ENCODE data around the gene JAKMIP2. TPM values are rescaled to one million over a fixed set of nuclear protein-coding genes. Genes with fewer than 3 reads are reported as not detected.

Gene JAKMIP2
- polyA plus RNA-seq, 1 experiment, result not detected

DNA sequence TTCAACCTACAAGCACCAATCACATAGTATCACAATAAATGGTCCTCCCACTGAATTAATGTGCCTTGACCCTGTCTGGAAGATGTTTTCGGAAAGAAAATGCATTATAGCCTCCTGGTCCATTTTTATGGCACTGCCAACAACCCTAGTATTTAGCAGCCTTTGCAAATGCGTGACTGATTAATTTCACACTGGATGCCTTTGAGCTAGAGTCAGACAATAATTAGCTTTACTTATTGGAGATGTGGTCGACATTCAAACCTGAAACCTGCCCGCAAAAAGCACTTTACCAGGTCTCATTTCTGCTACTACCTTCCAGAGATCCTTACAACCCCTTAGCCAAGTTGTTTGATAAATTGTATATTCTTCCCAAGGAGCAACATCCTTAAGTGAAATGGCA lies 153.3 kb downstream of the JAKMIP2 start:
- H3K4me3 ChIP-seq (ENCODE audit: low read depth, low read length), result no peak overlapping the region

DNA sequence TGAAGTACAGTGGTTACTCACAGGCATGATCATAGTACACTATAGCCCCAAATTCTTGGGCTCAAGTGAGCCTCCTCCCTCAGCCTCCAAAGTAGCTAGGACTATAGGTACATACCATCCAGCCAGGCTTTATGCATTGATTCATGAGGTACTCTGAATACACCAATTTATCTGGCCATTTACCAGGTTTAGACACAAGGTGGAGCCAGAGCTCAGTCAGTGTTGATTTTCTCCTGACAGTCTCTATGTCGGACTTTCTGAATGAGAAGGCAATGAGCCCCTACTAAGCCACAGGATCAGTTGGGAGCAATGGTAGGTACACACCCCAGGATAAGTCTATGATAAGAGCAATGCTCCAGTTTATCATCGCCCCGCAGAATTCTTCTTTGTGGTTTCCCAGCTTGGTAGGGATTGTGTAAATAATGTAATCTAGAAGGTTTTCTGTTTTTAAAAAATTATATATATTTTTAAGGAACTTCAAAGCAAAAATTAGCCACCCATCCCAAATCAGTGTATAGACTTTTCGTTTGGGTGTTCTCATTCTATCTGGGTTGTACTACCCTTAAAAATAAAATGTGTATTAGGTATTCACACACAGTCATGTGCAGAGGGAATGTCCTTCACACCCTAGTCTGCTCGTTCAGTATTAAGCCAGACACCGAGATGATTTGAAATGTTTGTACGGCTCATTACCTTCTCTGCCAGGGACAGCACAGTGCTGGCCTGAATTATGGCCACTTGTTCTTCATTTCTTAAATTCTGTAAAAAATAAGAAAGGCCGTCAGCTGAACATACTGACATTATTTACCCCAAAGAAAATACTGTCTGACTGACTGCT lies 154.3 kb downstream of the JAKMIP2 start:
- TF ChIP-seq, protein P1, sequence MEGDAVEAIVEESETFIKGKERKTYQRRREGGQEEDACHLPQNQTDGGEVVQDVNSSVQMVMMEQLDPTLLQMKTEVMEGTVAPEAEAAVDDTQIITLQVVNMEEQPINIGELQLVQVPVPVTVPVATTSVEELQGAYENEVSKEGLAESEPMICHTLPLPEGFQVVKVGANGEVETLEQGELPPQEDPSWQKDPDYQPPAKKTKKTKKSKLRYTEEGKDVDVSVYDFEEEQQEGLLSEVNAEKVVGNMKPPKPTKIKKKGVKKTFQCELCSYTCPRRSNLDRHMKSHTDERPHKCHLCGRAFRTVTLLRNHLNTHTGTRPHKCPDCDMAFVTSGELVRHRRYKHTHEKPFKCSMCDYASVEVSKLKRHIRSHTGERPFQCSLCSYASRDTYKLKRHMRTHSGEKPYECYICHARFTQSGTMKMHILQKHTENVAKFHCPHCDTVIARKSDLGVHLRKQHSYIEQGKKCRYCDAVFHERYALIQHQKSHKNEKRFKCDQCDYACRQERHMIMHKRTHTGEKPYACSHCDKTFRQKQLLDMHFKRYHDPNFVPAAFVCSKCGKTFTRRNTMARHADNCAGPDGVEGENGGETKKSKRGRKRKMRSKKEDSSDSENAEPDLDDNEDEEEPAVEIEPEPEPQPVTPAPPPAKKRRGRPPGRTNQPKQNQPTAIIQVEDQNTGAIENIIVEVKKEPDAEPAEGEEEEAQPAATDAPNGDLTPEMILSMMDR (IDR thresholded peaks at IDR 0.05; ENCODE audit: insufficient read depth, low read depth, low read length), result peak; percentile 83
- POLR2A ChIA-PET, result no interaction called here
- CTCF ChIA-PET, result interaction anchor here (0.6 to 4.1 kb wide), 21 partner anchors 8 to 862 kb away, joined by 3 to 79 read pairs (median 3); no protein-coding TSS in a partner anchor

More for the DNA sequence above, 153.3 kb downstream of the JAKMIP2 start:
- CTCF ChIA-PET, result interaction anchor here (0.9 to 4.1 kb wide), 9 partner anchors 7 to 406 kb away, joined by 3 to 79 read pairs (median 5); no protein-coding TSS in a partner anchor
- no peaks in the 10 kb centered on the region for H3K36me3 ChIP-seq (ENCODE audit: control insufficient read depth, insufficient read depth, low read length)
- TF ChIP-seq, protein P1 (IDR thresholded peaks at IDR 0.05; ENCODE audit: insufficient read depth, low read depth, low read length), result no peak
- H3K27me3 ChIP-seq (ENCODE audit: control insufficient read depth, insufficient read depth, low read length), result no peaks in the 10 kb centered on the region
- no peak for DNase-seq (ENCODE audit: low read depth)
- POLR2A ChIA-PET, result no interaction called here

DNA sequence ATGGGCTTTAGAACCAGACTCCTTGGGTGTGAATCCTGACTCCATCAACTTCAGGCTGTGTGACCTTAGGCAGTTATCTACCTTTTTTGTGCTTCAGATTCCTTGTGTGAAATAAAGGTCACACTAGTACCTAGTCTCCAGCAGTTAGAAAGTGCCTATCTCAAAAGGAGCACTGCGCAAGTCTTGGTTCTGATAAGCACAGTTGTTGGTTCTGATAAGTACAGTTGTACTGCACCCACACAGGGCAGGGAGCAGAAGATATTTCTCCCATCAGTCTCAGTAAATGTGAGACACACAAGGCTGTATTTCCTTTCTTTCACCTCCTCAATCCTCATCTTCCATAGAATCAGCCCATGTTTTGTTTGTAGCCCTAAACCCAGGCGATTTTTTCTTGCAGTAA lies 156.1 kb downstream of the JAKMIP2 start:
- CTCF ChIA-PET, result interaction anchor here (1.0 to 1.8 kb wide), 2 partner anchors 21 to 197 kb away, joined by 3 to 8 read pairs; no protein-coding TSS in a partner anchor
- POLR2A ChIA-PET, result no interaction called here

More for the DNA sequence above, 154.3 kb downstream of the JAKMIP2 start:
- peak; percentile 2 for DNase-seq (ENCODE audit: low read depth)
- no peaks in the 10 kb centered on the region for H3K27me3 ChIP-seq (ENCODE audit: control insufficient read depth, insufficient read depth, low read length)
- no peaks in the 10 kb centered on the region for H3K36me3 ChIP-seq (ENCODE audit: control insufficient read depth, insufficient read depth, low read length)
- no peak overlapping the region for H3K4me3 ChIP-seq (ENCODE audit: low read depth, low read length)

GRCh38 chr5:147621016-147621415 lies 161.5 kb downstream of the JAKMIP2 start:
- TF ChIP-seq, protein P1 (IDR thresholded peaks at IDR 0.05; ENCODE audit: insufficient read depth, low read depth, low read length), result no peak
- ChIA-PET CTCF (no interaction called here), POLR2A (no interaction called here)

More for the DNA sequence above, 156.1 kb downstream of the JAKMIP2 start:
- no peak for DNase-seq (ENCODE audit: low read depth)
- TF ChIP-seq, protein P1 (IDR thresholded peaks at IDR 0.05; ENCODE audit: insufficient read depth, low read depth, low read length), result no peak
- Histone ChIP-seq H3K36me3 (ENCODE audit: control insufficient read depth, insufficient read depth, low read length) (no peaks in the 10 kb centered on the region), H3K4me3 (ENCODE audit: low read depth, low read length) (no peak overlapping the region), H3K27me3 (ENCODE audit: control insufficient read depth, insufficient read depth, low read length) (no peaks in the 10 kb centered on the region)

GRCh38 chr5:147619281-147619878 lies 163.1 kb downstream of the JAKMIP2 start:
- ChIA-PET POLR2A (no interaction called here), CTCF (interaction anchor here (2.7 kb wide), 1 partner anchor 9 kb away, joined by 12 read pairs; no protein-coding TSS in a partner anchor)
- H3K27me3 ChIP-seq (ENCODE audit: control insufficient read depth, insufficient read depth, low read length), result no peaks in the 10 kb centered on the region
- no peak overlapping the region for H3K4me3 ChIP-seq (ENCODE audit: low read depth, low read length)
- TF ChIP-seq, protein P1 (IDR thresholded peaks at IDR 0.05; ENCODE audit: insufficient read depth, low read depth, low read length), result no peak
- H3K36me3 ChIP-seq (ENCODE audit: control insufficient read depth, insufficient read depth, low read length), result no peaks in the 10 kb centered on the region
- DNase-seq (ENCODE audit: low read depth), result no peak

More at GRCh38 chr5:147621016-147621415, 161.5 kb downstream of the JAKMIP2 start:
- H3K4me3 ChIP-seq (ENCODE audit: low read depth, low read length), result no peak overlapping the region
- no peaks in the 10 kb centered on the region for H3K27me3 ChIP-seq (ENCODE audit: control insufficient read depth, insufficient read depth, low read length)
- no peaks in the 10 kb centered on the region for H3K36me3 ChIP-seq (ENCODE audit: control insufficient read depth, insufficient read depth, low read length)
- DNase-seq (ENCODE audit: low read depth), result no peak

Measured in BJ (cell line).